HG03175 (cell line): ENCODE results near the gene UNCX.
"Not testable (repeated sequence)": the region's sequence is repeated elsewhere in the genome, so short reads cannot be mapped to it uniquely, and the experiment has no call there.

Experiments
- ATAC-seq: cut with Tn5 transposase; IDR thresholded peaks from one replicate; pipeline ENCODE4 v1.9.1; 2021; ENCODE audit warnings: mild to moderate bottlenecking, moderate library complexity; ENCODE audit not compliant: unreplicated experiment

Gene UNCX

DNA sequence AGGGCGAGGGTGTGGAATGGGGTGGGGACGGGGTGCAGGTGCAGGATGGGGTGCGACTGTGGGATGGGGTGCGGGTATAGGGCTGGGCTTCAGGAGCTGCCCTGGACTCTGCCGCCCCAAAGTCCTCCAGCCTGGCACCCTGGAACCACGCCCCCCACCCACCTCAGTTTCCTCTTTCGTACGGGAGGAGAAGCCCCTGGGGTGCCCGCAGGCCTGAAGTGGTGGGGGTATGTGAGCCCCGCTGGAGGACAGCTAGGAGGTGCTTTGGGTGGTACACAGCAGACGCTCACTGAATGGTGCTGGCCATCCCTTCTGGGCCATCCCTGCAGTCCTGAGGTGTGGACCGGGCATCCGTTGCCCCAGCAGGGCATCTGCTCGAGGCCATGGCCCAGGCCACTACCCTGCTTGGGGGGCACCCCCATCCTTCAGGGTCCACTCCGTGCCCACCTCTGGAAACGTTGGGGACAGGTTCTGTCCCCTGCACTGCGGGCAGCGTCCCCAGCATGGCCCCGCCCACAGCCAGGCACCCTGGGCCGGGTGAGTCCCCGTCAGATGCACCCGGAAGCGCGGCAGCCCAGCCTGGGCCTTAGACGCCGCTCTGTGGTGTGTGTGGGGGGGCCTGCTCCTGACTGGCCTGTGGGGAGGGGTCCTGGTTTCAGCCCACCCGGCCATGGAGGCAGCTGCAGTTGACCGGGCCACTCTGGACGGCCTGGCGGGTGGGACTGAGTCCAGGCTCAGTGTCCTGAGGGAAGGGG is 41.6 kb downstream of the UNCX start:
- ATAC-seq = no peak

DNA sequence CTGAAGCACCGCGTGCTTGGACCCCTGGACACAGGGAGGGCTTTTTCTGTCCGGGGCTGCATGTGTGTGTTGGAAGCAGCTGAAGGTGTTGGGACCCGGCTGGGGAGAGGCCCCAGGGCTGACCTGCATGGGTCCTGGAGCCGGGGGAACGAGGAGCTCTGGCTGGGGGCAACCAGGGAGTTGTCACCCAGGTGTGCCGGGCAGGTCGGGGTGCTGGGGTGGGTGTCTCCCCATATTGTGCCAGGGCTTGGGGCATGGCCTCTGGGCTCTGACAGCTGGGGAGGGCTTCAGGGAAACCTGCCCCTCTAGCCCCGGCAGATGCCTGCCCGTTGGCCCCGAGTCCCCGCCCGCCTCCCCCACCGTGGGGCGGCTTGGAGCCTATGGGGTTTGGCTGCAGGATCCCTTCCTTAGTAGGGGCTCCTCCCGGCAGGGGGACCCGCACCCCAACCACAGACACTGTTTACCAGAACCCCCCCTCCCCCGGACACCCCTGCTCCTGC is 42.3 kb downstream of the UNCX start:
- ATAC-seq = no peak

GRCh38 chr7:1275451-1276381 is 43.0 kb downstream of the UNCX start:
- ATAC-seq = no peak

- no peak for ATAC-seq
Observed at GRCh38 chr7:1276626-1277175, 44.0 kb downstream of the UNCX start.

GRCh38 chr7:1278543-1278942 is 45.9 kb downstream of the UNCX start:
- ATAC-seq = no peak

DNA sequence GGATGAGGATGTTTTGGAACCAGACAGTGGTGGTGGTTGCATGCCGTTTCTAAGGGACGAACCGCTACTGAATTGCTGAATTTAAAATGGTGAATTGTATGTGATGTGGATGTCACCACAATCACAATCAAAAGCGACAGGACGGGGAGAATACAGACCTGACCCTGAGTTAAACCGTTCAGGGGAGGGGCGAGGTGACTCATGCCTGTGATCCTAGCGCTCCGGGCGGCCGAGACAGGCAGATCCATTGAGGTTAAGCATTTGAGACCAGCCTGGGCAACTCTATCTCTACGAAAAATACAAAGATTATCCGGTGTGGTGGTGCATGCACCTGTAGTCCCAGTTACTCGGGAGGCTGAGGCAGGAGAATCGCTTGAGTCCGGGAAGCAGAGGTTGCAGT is 46.4 kb downstream of the UNCX start:
- ATAC-seq = no peak

DNA sequence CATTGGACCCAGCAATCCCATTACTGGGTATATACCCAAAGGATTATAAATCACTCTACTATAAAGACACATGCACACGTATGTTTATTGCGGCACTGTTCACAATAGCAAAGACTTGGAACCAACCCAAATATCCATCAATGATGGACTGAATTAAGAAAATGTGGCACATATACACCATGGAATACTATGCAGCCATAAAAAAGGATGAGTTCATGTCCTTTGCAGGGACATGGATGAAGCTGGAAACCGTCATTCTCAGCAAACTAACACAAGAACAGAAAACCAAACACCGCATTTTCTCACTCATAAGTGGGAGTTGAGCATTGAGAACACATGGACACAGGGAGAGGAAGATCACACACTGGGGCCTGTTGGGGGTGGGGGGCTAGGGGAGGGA is 47.2 kb downstream of the UNCX start:
- not testable (repeated sequence) for ATAC-seq

- ATAC-seq = no peak
Observed at GRCh38 chr7:1281068-1281467, 48.4 kb downstream of the UNCX start.

GRCh38 chr7:1282679-1283078 is 50.0 kb downstream of the UNCX start:
- ATAC-seq = no peak

DNA sequence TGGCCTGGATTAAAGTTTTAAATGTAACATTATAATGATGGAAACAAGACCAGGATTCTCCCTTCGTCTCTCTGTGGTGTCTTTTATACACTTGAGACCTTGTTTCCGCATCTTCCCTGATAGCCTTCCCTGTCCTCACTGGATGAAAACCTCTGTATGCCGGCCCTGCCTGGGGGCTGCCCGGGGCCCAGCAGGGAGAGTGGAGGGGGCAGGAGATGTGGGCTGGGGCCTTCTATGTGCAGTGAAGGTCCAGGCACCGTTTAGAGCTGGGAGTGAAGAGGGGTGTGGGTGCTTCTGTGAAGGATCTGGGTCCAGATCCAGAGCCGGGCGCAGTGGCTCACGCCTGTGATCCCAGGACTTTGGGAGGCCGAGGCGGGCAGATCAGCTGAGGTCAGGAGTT is 50.7 kb downstream of the UNCX start:
- no peak for ATAC-seq

DNA sequence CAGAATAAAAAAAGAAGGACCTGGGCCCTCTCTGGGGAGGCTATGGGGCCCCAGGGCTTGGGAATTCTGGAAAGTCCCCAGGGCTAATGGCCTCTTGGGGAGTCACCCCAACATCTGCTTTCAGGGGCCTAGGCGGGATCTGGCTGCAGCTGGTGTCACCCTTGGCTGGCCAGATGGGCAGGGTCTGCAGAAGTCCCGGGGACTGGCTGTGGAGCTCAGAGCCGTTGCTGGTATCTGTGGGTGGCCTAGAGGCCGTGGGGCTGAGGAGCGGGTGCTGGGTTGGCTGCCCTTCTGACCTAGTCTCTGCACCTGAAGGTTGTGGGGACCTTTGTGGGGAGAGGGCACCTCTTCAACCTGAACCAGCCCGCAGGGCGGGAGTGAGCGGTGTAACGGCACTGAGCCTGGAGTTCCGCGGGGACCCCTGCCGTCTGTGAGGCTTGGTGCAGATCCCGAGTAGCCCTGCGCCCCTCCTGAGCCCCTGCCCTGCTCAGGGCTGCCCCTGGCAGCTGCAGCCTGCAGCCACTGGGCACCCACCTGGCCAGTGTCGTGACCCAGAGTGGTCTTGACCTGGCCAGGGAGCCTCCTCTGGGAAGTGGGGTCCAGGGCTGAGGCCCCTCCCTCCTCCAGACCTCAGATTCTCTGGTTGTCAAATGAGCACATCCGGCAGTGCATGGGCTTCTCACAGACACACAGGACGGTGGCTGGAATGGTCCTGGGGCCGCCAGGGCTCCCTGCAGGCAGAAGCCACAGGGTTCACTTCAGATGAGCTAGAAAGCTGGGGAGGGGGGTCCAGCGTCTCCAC is 51.5 kb downstream of the UNCX start:
- no peak for ATAC-seq

- ATAC-seq = no peak
Observed at GRCh38 chr7:1284743-1285458, 52.2 kb downstream of the UNCX start.

DNA sequence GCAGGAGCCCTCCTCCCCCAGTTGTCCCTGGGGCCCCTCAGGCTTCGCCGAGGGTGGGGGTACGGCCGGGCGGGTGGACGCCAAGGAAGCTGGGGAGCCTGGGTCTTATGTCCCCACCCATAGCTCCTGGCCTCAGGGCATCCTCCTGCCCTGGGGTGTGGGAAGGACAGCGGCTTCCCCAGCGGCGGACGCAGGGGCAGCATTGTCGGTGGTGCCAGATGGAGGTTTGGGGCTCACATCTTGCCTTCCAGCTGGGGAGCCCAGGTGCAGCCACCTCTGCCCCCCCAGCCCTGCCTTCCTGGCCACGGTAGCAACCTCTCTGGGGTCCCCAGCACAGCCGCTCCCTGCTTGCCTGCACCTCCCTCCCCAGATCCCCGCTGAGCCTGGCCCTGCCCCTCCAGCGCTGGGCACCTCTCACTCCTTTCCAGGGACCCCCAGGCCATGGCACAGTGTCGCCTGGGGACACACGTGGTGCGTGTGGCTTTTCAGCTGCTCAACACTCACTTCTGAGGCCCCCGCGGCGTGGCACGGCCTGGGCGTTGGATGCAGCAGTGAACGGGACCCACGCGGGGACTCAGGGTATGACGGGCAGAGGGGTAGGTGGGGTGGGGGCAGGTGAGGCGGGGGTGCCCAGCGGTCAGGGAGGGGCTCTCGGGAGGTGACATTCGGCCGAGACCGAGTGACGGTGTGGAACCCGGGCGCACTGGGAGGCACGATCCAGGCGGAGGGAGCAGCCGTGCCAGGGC is 53.1 kb downstream of the UNCX start:
- no peak for ATAC-seq
